ENCODE results near the gene MYO5C.

DNA sequence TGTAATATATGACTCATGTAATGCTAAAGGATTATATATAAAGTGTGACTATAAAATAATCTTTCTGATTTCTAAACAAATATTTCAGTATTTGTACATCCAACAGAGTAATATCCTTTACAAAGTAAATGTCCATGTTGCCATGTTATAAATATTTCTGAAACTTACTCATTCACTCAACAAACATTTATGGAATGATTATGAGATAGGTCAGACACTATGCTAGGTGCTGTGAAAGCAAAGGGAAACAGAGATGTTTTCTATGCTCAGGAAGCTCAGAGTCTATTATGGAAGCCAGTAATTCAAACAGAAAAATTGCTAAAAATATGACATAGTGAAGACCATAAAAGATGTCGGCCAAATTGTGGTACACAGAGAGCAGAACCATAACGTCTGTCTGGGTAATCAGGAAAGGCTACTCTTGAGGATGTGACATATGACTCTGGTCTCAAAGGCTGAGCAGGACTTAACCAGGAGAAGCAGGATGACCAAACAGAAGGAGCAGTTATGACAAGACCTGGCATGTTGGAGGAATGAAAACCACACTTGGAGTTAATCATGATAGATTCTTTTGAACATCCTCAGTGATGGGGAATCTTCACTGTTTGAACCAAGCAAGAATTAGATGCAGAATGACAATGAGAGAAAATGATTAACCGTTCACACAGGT is 39.0 kb upstream of the MYO5C start:
- TF ChIP-seq, protein P1, sequence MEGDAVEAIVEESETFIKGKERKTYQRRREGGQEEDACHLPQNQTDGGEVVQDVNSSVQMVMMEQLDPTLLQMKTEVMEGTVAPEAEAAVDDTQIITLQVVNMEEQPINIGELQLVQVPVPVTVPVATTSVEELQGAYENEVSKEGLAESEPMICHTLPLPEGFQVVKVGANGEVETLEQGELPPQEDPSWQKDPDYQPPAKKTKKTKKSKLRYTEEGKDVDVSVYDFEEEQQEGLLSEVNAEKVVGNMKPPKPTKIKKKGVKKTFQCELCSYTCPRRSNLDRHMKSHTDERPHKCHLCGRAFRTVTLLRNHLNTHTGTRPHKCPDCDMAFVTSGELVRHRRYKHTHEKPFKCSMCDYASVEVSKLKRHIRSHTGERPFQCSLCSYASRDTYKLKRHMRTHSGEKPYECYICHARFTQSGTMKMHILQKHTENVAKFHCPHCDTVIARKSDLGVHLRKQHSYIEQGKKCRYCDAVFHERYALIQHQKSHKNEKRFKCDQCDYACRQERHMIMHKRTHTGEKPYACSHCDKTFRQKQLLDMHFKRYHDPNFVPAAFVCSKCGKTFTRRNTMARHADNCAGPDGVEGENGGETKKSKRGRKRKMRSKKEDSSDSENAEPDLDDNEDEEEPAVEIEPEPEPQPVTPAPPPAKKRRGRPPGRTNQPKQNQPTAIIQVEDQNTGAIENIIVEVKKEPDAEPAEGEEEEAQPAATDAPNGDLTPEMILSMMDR (conservative IDR thresholded peaks at IDR 0.05; ENCODE audit: low read depth, low read length): no peak
- TF ChIP-seq USF2 (IDR thresholded peaks at IDR 0.05; ENCODE audit: low read depth, low read length) (no peak), CEBPB (IDR thresholded peaks at IDR 0.05; ENCODE audit: low read depth, low read length) (no peak), RAD21 (IDR thresholded peaks at IDR 0.05; ENCODE audit: low read length) (no peak), FOS (IDR thresholded peaks at IDR 0.05; ENCODE audit: low read depth, low read length) (no peak), POLR2A (IDR thresholded peaks at IDR 0.05; ENCODE audit: low read depth, low read length) (no peak), MAZ (IDR thresholded peaks at IDR 0.05; ENCODE audit: borderline replicate concordance, low read depth, low read length) (no peak), RFX5 (IDR thresholded peaks at IDR 0.05; ENCODE audit: low read depth, low read length) (no peak), RCOR1 (IDR thresholded peaks at IDR 0.05; ENCODE audit: insufficient replicate concordance, low read length) (no peak), CHD1 (IDR thresholded peaks at IDR 0.05; ENCODE audit: low read depth, low read length) (no peak), MXI1 (IDR thresholded peaks at IDR 0.05; ENCODE audit: borderline replicate concordance, low read depth, low read length) (no peak), MAFK (IDR thresholded peaks at IDR 0.05; ENCODE audit: low read depth, low read length) (no peak)
- TF ChIP-seq, protein P2, sequence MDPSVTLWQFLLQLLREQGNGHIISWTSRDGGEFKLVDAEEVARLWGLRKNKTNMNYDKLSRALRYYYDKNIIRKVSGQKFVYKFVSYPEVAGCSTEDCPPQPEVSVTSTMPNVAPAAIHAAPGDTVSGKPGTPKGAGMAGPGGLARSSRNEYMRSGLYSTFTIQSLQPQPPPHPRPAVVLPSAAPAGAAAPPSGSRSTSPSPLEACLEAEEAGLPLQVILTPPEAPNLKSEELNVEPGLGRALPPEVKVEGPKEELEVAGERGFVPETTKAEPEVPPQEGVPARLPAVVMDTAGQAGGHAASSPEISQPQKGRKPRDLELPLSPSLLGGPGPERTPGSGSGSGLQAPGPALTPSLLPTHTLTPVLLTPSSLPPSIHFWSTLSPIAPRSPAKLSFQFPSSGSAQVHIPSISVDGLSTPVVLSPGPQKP (IDR thresholded peaks at IDR 0.05; ENCODE audit: borderline replicate concordance, low read depth, low read length): no peak
